IgD-negative memory B cell (primary cell): Measurements from ENCODE around the gene SURF1. TPM values are rescaled to one million over a fixed set of nuclear protein-coding genes. Genes with fewer than 3 reads are reported as not detected.
"Not testable (repeated sequence)": the region's sequence is repeated elsewhere in the genome, so short reads cannot be mapped to it uniquely, and the experiment has no call there.

Experiments
- H3K27ac Mint-ChIP-seq, 3 donors: one replicate each; pipeline ENCODE4 v1.8.0; 2020 to 2022; ENCODE audit warnings: mild to moderate bottlenecking in 3 of 3, mixed read lengths in 3 of 3, moderate library complexity in 1 of 3
- H3K27me3 Mint-ChIP-seq: one replicate; pipeline ENCODE4 v1.8.0; 2021; ENCODE audit warnings: mixed read lengths
- H3K36me3 Mint-ChIP-seq: one replicate; pipeline ENCODE4 v1.8.0; 2020; ENCODE audit warnings: mild to moderate bottlenecking, mixed read lengths
- H3K4me1 Mint-ChIP-seq, 3 donors: one replicate each; pipeline ENCODE4 v1.8.0; 2020 to 2022; ENCODE audit warnings: mixed read lengths in 3 of 3, mild to moderate bottlenecking in 1 of 3
- H3K4me3 Mint-ChIP-seq, 4 donors: one replicate each; pipeline ENCODE4 v1.8.0; 2020 to 2022; ENCODE audit warnings: mild to moderate bottlenecking in 4 of 4, mixed read lengths in 4 of 4, moderate library complexity in 3 of 4
- H3K9me3 Mint-ChIP-seq, 3 donors: one replicate each; pipeline ENCODE4 v1.8.0; 2020 to 2021; ENCODE audit warnings: mixed read lengths in 3 of 3, mild to moderate bottlenecking in 1 of 3
- polyA plus RNA-seq: library from polyadenylated mRNA; unstranded; fragments of 300-500 nt; fragmentation: Illumina TruSeq; gene quantifications from one replicate; pipeline ENCODE4 v1.2.3, GENCODE V29; 2021

Gene SURF1
- polyA plus RNA-seq, 1 donor from 2014 or later = 114 TPM

- Mint-ChIP-seq H3K4me3 (no peak overlapping the region), H3K9me3 (no peaks in the 10 kb centered on the region), H3K27me3 (peaks cover 4% of the 10 kb centered on the region), H3K36me3 (no peaks in the 10 kb centered on the region), H3K4me1 (no peaks in the 10 kb centered on the region), H3K27ac (no peak overlapping the region)
Observed at GRCh38 chr9:133390713-133391112, 34.4 kb upstream of the SURF1 start.

GRCh38 chr9:133389562-133389961 is 33.3 kb upstream of the SURF1 start:
- H3K36me3 Mint-ChIP-seq = no peaks in the 10 kb centered on the region
- H3K4me1 Mint-ChIP-seq = no peaks in the 10 kb centered on the region
- H3K4me3 Mint-ChIP-seq = peak overlapping the region in 1 of 4 donors; percentile 67
- H3K9me3 Mint-ChIP-seq = no peaks in the 10 kb centered on the region
- no peak overlapping the region for H3K27ac Mint-ChIP-seq
- peaks cover 4% of the 10 kb centered on the region for H3K27me3 Mint-ChIP-seq

- Mint-ChIP-seq H3K27me3 (peaks cover 4% of the 10 kb centered on the region), H3K9me3 (no peaks in the 10 kb centered on the region), H3K4me3 (no peak overlapping the region), H3K4me1 (no peaks in the 10 kb centered on the region), H3K27ac (no peak overlapping the region), H3K36me3 (no peaks in the 10 kb centered on the region)
Observed at GRCh38 chr9:133389025-133389557, 32.8 kb upstream of the SURF1 start.

- peaks cover 4% of the 10 kb centered on the region for H3K27me3 Mint-ChIP-seq
- H3K27ac Mint-ChIP-seq = no peak overlapping the region
- H3K4me1 Mint-ChIP-seq = no peaks in the 10 kb centered on the region
- H3K9me3 Mint-ChIP-seq = no peaks in the 10 kb centered on the region
- H3K36me3 Mint-ChIP-seq = no peaks in the 10 kb centered on the region
- no peak overlapping the region for H3K4me3 Mint-ChIP-seq
Observed at GRCh38 chr9:133387680-133388079, 31.4 kb upstream of the SURF1 start.

- no peak overlapping the region for H3K4me3 Mint-ChIP-seq
- H3K27me3 Mint-ChIP-seq = peaks cover 4% of the 10 kb centered on the region
- H3K9me3 Mint-ChIP-seq = no peaks in the 10 kb centered on the region
- no peaks in the 10 kb centered on the region for H3K4me1 Mint-ChIP-seq
- no peak overlapping the region for H3K27ac Mint-ChIP-seq
- no peaks in the 10 kb centered on the region for H3K36me3 Mint-ChIP-seq
Observed at GRCh38 chr9:133386338-133386737, 30.1 kb upstream of the SURF1 start.

- no peaks in the 10 kb centered on the region for H3K9me3 Mint-ChIP-seq
- H3K36me3 Mint-ChIP-seq = no peaks in the 10 kb centered on the region
- no peak overlapping the region for H3K27ac Mint-ChIP-seq
- H3K4me1 Mint-ChIP-seq = no peaks in the 10 kb centered on the region
- H3K27me3 Mint-ChIP-seq = peaks cover 3% of the 10 kb centered on the region
- H3K4me3 Mint-ChIP-seq = no peak overlapping the region
Observed at GRCh38 chr9:133385452-133385851, 29.2 kb upstream of the SURF1 start.

GRCh38 chr9:133384736-133385321 is 28.5 kb upstream of the SURF1 start:
- no peaks in the 10 kb centered on the region for H3K9me3 Mint-ChIP-seq
- H3K27ac Mint-ChIP-seq = no peak overlapping the region
- no peak overlapping the region for H3K4me3 Mint-ChIP-seq
- no peaks in the 10 kb centered on the region for H3K36me3 Mint-ChIP-seq
- peaks cover 3% of the 10 kb centered on the region for H3K27me3 Mint-ChIP-seq
- no peaks in the 10 kb centered on the region for H3K4me1 Mint-ChIP-seq

GRCh38 chr9:133383438-133383837 is 27.2 kb upstream of the SURF1 start:
- no peak overlapping the region for H3K4me3 Mint-ChIP-seq
- H3K36me3 Mint-ChIP-seq = no peaks in the 10 kb centered on the region
- H3K27me3 Mint-ChIP-seq = no peaks in the 10 kb centered on the region
- no peak overlapping the region for H3K27ac Mint-ChIP-seq
- H3K4me1 Mint-ChIP-seq = no peaks in the 10 kb centered on the region
- H3K9me3 Mint-ChIP-seq = no peaks in the 10 kb centered on the region

GRCh38 chr9:133382507-133383141 is 26.3 kb upstream of the SURF1 start:
- no peak overlapping the region for H3K4me3 Mint-ChIP-seq
- no peaks in the 10 kb centered on the region for H3K9me3 Mint-ChIP-seq
- H3K4me1 Mint-ChIP-seq = no peaks in the 10 kb centered on the region
- no peaks in the 10 kb centered on the region for H3K27me3 Mint-ChIP-seq
- H3K36me3 Mint-ChIP-seq = no peaks in the 10 kb centered on the region
- H3K27ac Mint-ChIP-seq = no peak overlapping the region

GRCh38 chr9:133380734-133381133 is 24.4 kb upstream of the SURF1 start:
- H3K36me3 Mint-ChIP-seq = no peaks in the 10 kb centered on the region
- peak overlapping the region in 2 of 4 donors; percentile 4 to 37 for H3K4me3 Mint-ChIP-seq
- no peaks in the 10 kb centered on the region for H3K9me3 Mint-ChIP-seq
- peaks cover 0 to 1% (median 0%) of the 10 kb centered on the region in 3 donors for H3K4me1 Mint-ChIP-seq
- H3K27me3 Mint-ChIP-seq = no peaks in the 10 kb centered on the region
- H3K27ac Mint-ChIP-seq = no peak overlapping the region

- Mint-ChIP-seq H3K36me3 (no peaks in the 10 kb centered on the region), H3K4me1 (peaks cover 7 to 8% (median 7%) of the 10 kb centered on the region in 3 donors), H3K27ac (no peak overlapping the region), H3K9me3 (no peaks in the 10 kb centered on the region), H3K4me3 (no peak overlapping the region), H3K27me3 (no peaks in the 10 kb centered on the region)
Observed at GRCh38 chr9:133379153-133380086, 23.1 kb upstream of the SURF1 start.

GRCh38 chr9:133378408-133378962 is 22.2 kb upstream of the SURF1 start:
- peaks cover 8 to 12% (median 12%) of the 10 kb centered on the region in 3 donors for H3K4me1 Mint-ChIP-seq
- H3K27me3 Mint-ChIP-seq = no peaks in the 10 kb centered on the region
- H3K9me3 Mint-ChIP-seq = no peaks in the 10 kb centered on the region
- H3K27ac Mint-ChIP-seq = peak overlapping the region in 1 of 3 donors; percentile 29
- H3K4me3 Mint-ChIP-seq = peak overlapping the region in 2 of 4 donors; percentile 46 to 74
- no peaks in the 10 kb centered on the region for H3K36me3 Mint-ChIP-seq

GRCh38 chr9:133377721-133378216 is 21.5 kb upstream of the SURF1 start:
- Mint-ChIP-seq H3K4me3 (peak overlapping the region in 2 of 4 donors; percentile 76 to 81), H3K27ac (peak overlapping the region in 1 of 3 donors; percentile 29), H3K9me3 (no peaks in the 10 kb centered on the region), H3K27me3 (no peaks in the 10 kb centered on the region), H3K4me1 (peaks cover 10 to 15% (median 14%) of the 10 kb centered on the region in 3 donors), H3K36me3 (no peaks in the 10 kb centered on the region)

GRCh38 chr9:133377280-133377679 is 21.0 kb upstream of the SURF1 start:
- H3K9me3 Mint-ChIP-seq, H3K36me3 Mint-ChIP-seq, H3K27ac Mint-ChIP-seq, H3K27me3 Mint-ChIP-seq: not testable (repeated sequence)
- H3K4me3 Mint-ChIP-seq = peak overlapping the region; percentile 52 to 83 (median 78)
- H3K4me1 Mint-ChIP-seq = peaks cover 15 to 19% (median 17%) of the 10 kb centered on the region in 3 donors
